Myocyte (in vitro differentiated cells): Measurements from ENCODE around the gene ABLIM2. TPM values are rescaled to one million over a fixed set of nuclear protein-coding genes. Genes with fewer than 3 reads are reported as not detected.

Source experiments
- DNase-seq: peaks from one replicate; pipeline ENCODE4 v3.0.0-alpha.2; 2012; ENCODE audit warnings: low read depth
- total RNA-seq: library from RNA; depleted of rRNA; stranded (reverse); fragments of >200 nt; gene quantifications from 2 replicates; pipeline ENCODE4 v1.2.3, GENCODE V29; 2014

The ABLIM2 gene
- total RNA-seq, 1 donor from 2014 or later: 4.0 TPM

DNA sequence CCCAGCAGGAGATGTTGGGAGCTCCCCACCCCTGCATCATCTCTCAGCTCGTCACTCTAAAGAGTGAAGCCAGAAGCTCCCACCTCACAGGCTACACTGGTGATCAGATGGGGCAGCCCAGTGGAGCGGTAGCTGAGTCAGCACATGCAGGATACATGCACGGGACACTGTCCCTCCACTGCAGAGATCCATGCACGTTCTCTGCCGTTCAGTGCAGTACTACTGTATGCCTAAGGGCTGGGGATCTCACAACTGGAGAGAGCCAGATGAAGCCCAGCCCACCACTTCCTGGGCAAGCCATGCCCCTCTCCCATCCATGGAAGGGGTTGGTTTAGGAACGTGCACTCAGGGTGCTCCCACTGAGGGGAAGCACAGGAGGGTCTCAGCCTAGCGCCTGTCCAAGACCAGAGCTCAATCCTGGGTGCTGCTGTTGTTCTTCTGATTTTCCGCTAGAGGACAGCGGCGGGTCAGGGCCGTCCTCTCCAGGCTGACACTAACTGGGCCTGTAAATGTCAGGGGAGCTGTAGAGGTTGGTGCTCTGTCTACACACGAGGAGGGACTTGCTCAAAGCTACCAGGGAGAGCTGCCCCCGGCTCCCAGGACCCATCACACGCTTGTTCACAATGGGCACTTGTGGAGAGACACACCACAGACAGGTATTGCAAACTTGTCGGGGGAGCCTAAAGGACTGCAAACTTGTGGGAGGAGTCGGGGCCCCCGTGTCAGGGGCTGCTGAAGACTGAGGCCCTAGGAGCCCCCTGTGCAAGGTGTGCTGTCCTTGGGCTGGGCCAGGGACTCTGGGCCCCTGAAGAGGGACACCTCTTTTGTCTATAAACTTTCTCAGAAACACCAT, 18.2 kb upstream of the ABLIM2 start:
- DNase-seq: peak; percentile 58

- no peak for DNase-seq
These were observed 17.1 kb upstream of the ABLIM2 start for GRCh38 chr4:8175686-8176085.

DNA sequence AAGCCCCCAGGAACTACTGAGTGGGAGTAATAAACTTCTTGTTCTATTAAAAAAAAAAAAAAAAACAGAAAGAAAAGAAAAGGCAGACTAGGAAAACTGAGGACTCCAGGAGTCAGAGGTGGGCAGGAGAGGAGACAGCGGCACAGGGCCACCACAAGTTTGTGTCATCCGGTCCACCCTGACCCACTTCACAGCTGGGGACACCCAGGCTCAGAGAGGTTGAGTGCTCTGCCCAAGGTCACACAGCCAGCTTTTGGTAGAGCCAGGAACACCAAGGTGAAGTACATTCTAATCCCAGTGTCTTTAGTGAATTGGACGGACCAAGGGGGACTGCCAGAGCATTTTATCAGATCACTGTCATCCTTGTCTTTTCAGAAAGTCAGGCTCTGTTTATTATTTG, 16.4 kb upstream of the ABLIM2 start:
- DNase-seq: no peak

DNA sequence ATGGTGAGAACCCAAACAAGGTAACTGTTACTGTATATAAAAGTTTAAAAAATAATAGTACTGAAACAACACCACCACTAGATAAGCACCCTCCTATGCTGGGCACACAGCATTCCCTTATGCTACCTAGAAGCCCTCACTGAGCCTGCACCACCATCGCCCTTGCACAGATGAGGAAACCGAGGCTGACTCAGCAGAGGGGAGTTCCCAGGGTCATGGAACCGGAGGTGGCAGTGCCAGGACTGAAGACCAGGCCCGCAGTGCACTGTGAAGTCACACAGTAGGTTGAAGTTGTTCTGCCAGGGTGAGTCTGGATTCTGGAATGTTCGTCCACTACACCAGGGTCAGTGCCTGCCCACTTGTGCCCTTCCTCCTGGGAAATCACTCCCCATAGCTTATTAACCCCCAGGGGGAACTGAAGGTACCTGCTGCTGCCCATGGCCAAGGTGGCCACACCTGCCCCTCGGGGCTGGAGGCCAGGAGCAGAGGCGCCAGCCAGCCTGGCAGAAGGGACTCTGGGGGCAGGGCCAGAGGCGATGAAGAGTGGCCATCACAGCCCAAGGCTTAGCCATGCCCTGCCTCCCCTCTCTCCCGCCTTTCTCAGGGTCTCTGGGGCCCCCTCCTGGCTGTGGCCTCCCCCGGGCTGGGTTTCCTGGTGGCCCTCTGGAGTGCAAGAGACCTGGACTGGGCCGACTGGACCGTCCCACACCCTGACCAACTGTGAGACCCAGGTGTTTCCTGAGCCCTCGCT, 15.1 kb upstream of the ABLIM2 start:
- no peak for DNase-seq

DNA sequence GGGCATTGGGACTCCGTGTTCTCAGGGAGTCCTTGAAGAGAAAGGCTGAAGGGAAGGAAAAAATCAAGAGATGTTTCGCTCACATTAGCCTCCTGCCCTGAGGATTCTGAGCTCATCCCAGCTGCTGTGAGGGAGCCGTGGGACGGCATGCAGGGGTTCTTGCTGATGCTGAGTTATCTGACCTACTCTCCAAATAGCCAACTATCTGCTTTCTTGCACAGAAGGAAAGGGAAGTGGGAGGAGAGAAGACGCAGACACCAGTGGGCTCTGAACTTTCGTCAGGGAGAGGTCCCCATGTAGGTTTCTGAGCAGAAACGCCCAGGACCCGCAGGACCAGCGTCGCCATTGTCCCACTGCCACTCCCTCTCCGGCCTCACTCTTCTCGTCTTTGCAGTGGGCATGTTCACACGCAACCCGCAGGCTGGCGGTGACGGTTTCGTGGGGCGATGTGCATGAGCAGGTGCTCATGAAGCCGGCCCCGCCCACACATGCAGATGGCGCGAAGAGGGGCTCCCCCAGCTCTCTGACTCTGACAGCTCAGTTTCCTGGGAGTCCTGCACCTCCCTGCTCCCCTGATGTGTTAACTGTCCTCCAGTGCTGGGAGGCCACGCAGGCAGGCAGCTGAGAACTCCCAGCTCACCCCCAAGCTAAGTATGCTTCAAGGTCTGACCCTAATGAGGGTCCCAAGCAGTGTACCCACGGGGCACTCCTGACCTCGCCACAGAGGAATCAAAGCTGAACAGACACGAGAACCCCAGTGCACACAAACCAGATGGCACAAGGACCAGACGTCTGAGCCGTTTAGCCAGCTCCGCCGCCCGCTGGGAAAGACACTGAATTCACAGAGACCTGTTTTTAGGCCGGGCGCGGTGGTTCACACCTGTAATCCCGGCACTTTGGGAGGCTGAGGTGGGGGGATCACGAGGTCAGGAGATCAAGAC, 13.6 kb upstream of the ABLIM2 start:
- no peak for DNase-seq

DNA sequence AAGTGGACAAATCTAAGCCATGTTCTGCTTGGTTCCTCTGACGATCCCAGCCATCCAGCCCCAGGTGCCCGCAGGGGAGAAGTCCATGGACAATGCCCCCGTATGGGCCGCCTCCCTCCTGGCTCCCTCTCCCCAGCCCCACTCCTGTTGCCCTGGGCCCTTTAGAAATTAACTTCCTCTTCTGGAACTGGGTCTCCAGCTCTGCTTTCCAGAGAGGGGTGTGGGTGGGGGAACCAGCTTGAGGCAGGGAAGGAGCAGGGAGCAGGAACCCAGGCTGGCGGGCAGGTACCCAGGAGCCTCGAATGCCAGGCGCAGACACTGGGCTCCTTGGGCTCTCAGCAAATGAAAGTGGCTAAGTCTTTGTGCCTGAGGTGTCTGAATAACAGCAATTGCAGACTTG, 12.7 kb upstream of the ABLIM2 start:
- no peak for DNase-seq

DNA sequence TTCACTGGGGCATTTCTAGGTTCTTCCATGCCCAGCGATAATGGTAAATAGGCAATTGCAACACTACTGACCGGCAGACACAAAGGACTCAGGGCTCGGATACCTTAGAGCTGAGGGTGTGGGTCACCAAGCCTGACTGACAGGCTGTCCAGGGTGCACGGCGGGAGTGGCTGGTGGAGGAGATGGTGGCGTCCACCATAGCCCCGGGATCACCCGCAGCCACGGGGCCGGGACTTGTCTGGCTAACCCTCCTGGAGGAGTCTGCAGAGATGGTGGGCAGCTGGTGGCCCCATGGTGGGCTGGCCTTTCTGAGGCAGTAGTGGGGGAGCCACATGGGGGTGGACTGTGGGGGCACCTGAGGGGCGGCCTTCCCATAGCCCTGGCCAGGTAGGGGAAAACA, 11.7 kb upstream of the ABLIM2 start:
- no peak for DNase-seq

DNA sequence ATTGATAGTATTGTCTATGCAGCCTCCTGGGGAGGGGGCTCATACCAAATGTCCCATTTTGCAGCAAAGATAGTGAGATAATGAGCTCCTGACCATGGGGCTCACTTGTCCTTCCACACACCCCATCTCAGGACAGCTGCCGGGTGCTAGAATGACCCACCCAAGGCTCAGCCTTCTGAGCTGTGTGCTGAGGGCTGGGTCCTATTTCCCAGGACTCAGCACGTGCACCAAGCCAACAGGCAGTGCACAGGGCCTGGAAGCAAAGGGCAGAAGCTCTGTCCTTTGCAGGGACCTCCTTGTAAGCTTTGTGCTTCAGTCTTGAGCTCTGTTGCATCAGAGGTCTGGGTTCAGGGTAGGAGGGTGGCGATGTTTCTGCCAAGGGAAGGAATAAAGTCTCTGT, 11.2 kb upstream of the ABLIM2 start:
- DNase-seq: no peak

DNA sequence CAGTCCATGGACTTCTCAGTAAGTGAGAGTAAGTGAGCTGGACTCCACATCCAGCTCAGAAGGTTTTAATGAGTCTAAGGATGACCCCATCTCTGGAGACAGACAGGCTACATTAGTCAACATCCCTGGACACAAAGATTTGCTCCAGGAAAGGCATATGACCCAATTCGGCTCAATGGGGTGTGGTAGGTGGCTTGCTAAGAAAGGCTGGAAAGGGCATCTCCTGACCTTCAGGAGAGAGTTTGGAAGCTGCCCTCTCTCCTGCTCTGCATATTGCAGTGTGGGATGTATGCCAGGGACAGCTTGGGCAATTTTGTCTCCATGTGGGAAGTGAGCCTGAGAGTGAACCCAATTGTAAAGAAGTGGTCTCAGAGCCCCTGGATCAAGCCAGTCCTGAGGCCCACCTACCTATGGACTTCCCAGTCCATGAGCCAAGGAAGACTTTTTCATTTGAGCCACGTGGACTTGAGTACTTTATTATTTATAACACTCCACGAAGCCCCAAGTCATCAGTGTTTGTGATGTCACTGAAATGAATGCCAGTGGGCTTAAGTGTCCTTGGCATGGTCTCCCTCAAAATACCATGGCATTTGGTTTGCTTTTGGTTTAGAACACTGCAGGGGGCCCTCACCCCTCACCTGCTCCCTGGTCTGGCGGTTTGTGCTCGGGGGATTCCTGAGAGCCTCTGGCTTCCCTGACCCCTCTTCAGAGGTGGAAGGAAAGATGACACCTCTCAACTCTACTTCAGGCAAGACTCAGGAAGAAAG, 10.4 kb upstream of the ABLIM2 start:
- no peak for DNase-seq

GRCh38 chr4:8168232-8168631, 9.6 kb upstream of the ABLIM2 start:
- no peak for DNase-seq

DNA sequence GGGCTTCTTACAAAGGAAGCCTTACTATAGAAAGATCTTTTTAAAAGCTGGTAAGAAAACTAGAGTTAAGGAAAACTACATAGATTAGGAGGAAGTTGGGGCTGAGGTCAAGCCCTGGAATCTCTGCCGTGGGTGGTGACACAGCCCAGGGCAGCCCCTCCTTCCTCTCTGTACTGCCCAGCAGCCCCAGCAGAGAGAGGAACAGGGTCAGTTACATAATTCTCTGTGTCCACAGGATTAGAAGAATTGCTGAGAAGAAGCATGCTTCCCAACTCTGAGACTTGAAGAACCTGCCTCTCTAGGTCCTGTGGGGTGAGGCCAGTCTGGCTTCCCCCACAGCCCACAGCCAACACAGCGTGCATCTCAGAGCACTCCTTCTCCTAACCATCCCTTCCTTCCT, 9.2 kb upstream of the ABLIM2 start:
- no peak for DNase-seq

GRCh38 chr4:8167291-8167690, 8.7 kb upstream of the ABLIM2 start:
- DNase-seq: no peak

GRCh38 chr4:8165374-8165896, 6.8 kb upstream of the ABLIM2 start:
- DNase-seq: peak; percentile 87

DNA sequence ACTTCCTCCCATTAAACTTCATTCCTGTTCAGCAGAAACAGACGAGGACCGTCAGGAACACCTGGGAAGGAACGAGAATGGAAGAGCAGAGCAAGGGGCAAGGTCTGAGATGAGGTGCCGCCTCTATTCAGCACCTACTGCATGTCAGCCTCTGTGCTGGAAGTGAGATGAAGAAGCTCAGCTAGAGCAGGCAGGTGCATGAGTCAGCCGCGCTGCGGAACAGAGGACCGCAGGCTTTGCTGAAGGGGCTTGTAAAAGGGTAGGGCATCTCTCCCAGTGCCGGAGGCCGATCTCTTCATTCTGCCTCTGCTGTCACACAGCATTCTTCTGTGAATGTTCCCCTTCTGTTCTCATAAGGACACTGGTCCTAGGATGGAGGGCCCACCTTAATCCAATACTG, 6.1 kb upstream of the ABLIM2 start:
- no peak for DNase-seq

- peak; percentile 69 for DNase-seq
These were observed 5.6 kb upstream of the ABLIM2 start for GRCh38 chr4:8164194-8164565.

DNA sequence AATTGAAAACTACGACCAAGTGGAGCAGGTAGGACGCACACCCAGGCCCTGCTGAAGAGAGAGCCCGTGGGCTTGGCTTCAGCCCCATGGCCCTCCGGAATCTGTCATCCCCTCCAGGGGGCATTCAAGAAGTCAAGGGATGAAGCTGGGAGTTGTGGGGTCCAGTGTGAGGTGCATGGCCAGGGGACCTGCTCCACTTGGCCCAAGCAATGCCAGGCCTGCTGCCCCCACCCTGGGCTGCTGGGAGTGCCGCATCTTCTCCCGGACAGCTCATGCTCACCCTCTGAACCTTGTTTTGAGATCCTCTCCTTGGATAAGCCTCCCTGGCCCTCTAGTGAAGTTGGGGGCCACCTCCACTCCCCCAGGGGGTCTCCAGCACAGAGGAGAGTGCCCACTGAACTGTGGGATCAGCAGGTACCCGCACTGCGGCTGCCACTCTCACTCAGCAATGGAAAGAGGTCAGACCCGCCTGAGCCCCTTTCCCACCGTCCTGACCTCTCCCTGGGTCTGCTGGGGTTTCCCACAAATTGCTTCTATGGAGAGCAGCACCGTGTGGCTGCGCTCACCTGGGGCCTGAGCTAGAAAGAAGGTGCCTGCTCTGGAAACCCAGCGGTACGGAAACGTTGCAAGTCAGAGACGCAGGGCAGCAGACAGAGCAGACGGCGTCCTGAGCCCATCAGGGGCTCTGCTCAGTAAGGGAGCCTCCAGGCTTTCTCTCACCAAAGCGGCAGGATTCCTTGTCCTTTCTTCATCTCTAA, 5.0 kb upstream of the ABLIM2 start:
- no peak for DNase-seq

- no peak for DNase-seq
These were observed 4.4 kb upstream of the ABLIM2 start for GRCh38 chr4:8163026-8163425.

DNA sequence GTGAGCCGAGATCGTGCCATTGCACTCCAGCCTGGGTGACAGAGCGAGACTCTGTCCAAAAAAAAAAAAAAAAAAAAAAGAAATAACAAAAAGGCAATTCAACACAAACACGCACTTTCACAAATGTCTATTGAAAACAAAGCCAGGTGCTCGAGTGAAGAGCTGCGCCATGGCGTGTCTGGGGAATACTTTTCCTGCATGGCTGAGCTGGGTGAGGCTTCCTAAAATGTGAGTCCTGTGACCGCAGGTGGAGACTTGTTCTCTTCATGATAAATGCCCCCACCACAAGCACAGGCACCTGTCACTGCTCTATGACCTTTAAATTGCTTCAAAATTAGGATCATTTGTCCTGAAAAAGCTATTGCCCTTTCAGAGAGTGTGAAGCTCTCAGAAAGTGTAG, 4.0 kb upstream of the ABLIM2 start:
- DNase-seq: no peak

GRCh38 chr4:8160572-8160971, 2.0 kb upstream of the ABLIM2 start:
- no peak for DNase-seq

DNA sequence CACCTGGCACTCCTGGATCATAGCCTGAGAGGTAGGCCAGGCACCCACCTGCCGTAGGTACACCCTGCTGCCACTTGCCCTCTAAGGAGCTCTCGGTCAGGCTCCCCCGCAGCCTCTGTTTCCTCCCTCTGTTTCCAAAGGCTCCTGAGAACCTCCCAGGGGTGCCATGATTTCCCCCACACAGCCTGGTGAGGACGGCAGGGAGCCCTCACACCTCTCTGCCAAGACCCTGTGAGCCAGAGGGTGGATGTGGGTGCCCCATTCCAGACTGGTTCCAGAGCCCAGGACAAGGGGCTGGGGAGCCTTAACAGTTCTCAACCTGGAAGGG, 1.6 kb upstream of the ABLIM2 start:
- DNase-seq: no peak
